OCI-LY1 (cell line): ENCODE data around the gene HDAC3.

ENCODE experiments used
- H2AFZ ChIP-seq: fragments of 200-600 bp; sonication (generic), shearing (Covaris generic); 2 replicates; pipeline ENCODE4 v1.6.0; 2014; ENCODE audit warnings: antibody characterized with exemption, mild to moderate bottlenecking, low read length
- H3F3A ChIP-seq: fragments of 200-600 bp; sonication (generic), shearing (Covaris generic); 2 replicates; pipeline ENCODE4 v1.6.0; 2014; ENCODE audit warnings: mild to moderate bottlenecking, antibody characterized with exemption, low read length, moderate library complexity; ENCODE audit not compliant: insufficient read depth
- H3K27ac ChIP-seq: fragments of 200-600 bp; sonication (generic); 2 replicates; pipeline ENCODE4 v1.5.1; 2014; ENCODE audit warnings: low read length, mixed run types, mild to moderate bottlenecking, low read depth; ENCODE audit not compliant: poor library complexity, severe bottlenecking
- H3K27me3 ChIP-seq: fragments of 200-600 bp; sonication (generic); 2 replicates; pipeline ENCODE4 v1.6.0; 2014; ENCODE audit warnings: antibody characterized with exemption, mild to moderate bottlenecking, low read length, moderate library complexity; ENCODE audit not compliant: insufficient read depth
- H3K36me3 ChIP-seq: fragments of 200-600 bp; sonication (generic); 2 replicates; pipeline ENCODE4 v1.6.1; 2014; ENCODE audit warnings: mild to moderate bottlenecking, antibody characterized with exemption, low read length, moderate library complexity, mixed read lengths; ENCODE audit not compliant: insufficient read depth
- H3K4me1 ChIP-seq: fragments of 200-600 bp; sonication (generic); 2 replicates; pipeline ENCODE4 v1.5.1; 2014; ENCODE audit warnings: mild to moderate bottlenecking, low read length, moderate library complexity; ENCODE audit not compliant: insufficient read depth, severe bottlenecking
- H3K4me2 ChIP-seq: fragments of 200-600 bp; sonication (generic), shearing (Covaris generic); 2 replicates; pipeline ENCODE4 v1.6.1; 2014; ENCODE audit warnings: low read length
- H3K4me3 ChIP-seq: fragments of 200-600 bp; sonication (generic); 2 replicates; pipeline ENCODE4 v1.5.1; 2014; ENCODE audit warnings: low read length, low read depth, mild to moderate bottlenecking, mixed read lengths; ENCODE audit not compliant: poor library complexity, severe bottlenecking
- H3K79me2 ChIP-seq: fragments of 200-600 bp; shearing (Covaris generic); 2 replicates; pipeline ENCODE4 v1.6.1; 2016; ENCODE audit warnings: mixed run types, low read length, mixed read lengths; ENCODE audit not compliant: insufficient read depth
- H3K9ac ChIP-seq: fragments of 200-600 bp; sonication (generic), shearing (Covaris generic); 2 replicates; pipeline ENCODE4 v1.6.1; 2014; ENCODE audit warnings: mild to moderate bottlenecking, low read length, mixed read lengths
- H3K9me2 ChIP-seq: fragments of 200-600 bp; sonication (generic), shearing (Covaris generic); 2 replicates; pipeline ENCODE4 v1.6.1; 2014; ENCODE audit warnings: low read depth, mild to moderate bottlenecking, low read length, mixed read lengths
- H3K9me3 ChIP-seq: fragments of 200-600 bp; shearing (Covaris generic); 2 replicates; pipeline ENCODE4 v1.6.1; 2014; ENCODE audit warnings: low read length, mixed read lengths
- H4K20me1 ChIP-seq: fragments of 200-600 bp; sonication (generic), shearing (Covaris generic); 2 replicates; pipeline ENCODE4 v1.6.0; 2016; ENCODE audit warnings: mild to moderate bottlenecking, low read length; ENCODE audit not compliant: insufficient read depth
- CTCF ChIP-seq: fragments of 200-600 bp; sonication (generic), shearing (Covaris generic); IDR thresholded peaks from 2 replicates; pipeline ENCODE4 v1.5.1; 2017; ENCODE audit warnings: mild to moderate bottlenecking, antibody characterized with exemption, low read length, moderate library complexity, mixed read lengths
- EZH2 ChIP-seq: fragments of 200-600 bp; sonication (generic), shearing (Covaris generic); IDR thresholded peaks from 2 replicates; pipeline ENCODE4 v1.8.0; 2017; ENCODE audit warnings: borderline replicate concordance, mixed run types, mild to moderate bottlenecking, antibody characterized with exemption, low read length, moderate library complexity, mixed read lengths

The HDAC3 gene

GRCh38 chr5:141664733-141665461 is 28.2 kb upstream of the HDAC3 start:
- TF ChIP-seq EZH2 (no peak), CTCF (peak; percentile 93)
- Histone ChIP-seq H3K9me2 (no peaks in the 10 kb centered on the region), H3F3A (no peaks in the 10 kb centered on the region), H3K4me2 (no peak overlapping the region), H3K9ac (no peak overlapping the region), H3K9me3 (no peaks in the 10 kb centered on the region), H3K27ac (no peak overlapping the region), H4K20me1 (no peaks in the 10 kb centered on the region), H3K27me3 (no peaks in the 10 kb centered on the region), H3K36me3 (no peaks in the 10 kb centered on the region), H3K4me3 (no peak overlapping the region), H3K79me2 (no peaks in the 10 kb centered on the region), H2AFZ (no peak overlapping the region), H3K4me1 (no peaks in the 10 kb centered on the region)

GRCh38 chr5:141663506-141663905 is 26.9 kb upstream of the HDAC3 start:
- H3K4me2 ChIP-seq = no peak overlapping the region
- H2AFZ ChIP-seq = no peak overlapping the region
- TF ChIP-seq CTCF (no peak), EZH2 (no peak)
- H3K27me3 ChIP-seq = 0 out of 2 replicates have a peak, but pooled peaks cover 4% of the 10 kb centered on the region
- H3F3A ChIP-seq = no peaks in the 10 kb centered on the region
- H3K79me2 ChIP-seq = no peaks in the 10 kb centered on the region
- no peaks in the 10 kb centered on the region for H3K9me2 ChIP-seq
- H3K9me3 ChIP-seq = no peaks in the 10 kb centered on the region
- no peaks in the 10 kb centered on the region for H4K20me1 ChIP-seq
- H3K4me1 ChIP-seq = no peaks in the 10 kb centered on the region
- H3K27ac ChIP-seq = no peak overlapping the region
- H3K36me3 ChIP-seq = no peaks in the 10 kb centered on the region
- no peak overlapping the region for H3K9ac ChIP-seq
- H3K4me3 ChIP-seq = no peak overlapping the region

GRCh38 chr5:141662028-141662427 is 25.4 kb upstream of the HDAC3 start:
- Histone ChIP-seq H4K20me1 (no peaks in the 10 kb centered on the region), H3K36me3 (no peaks in the 10 kb centered on the region), H3F3A (no peaks in the 10 kb centered on the region), H3K9me3 (no peaks in the 10 kb centered on the region), H3K4me1 (no peaks in the 10 kb centered on the region), H3K27me3 (0 out of 2 replicates have a peak, but pooled peaks cover 4% of the 10 kb centered on the region), H3K4me2 (no peak overlapping the region), H3K9me2 (no peaks in the 10 kb centered on the region), H3K4me3 (no peak overlapping the region), H3K79me2 (no peaks in the 10 kb centered on the region), H3K27ac (no peak overlapping the region), H2AFZ (no peak overlapping the region), H3K9ac (no peak overlapping the region)
- TF ChIP-seq EZH2 (no peak), CTCF (no peak)
